NCI-H69 (cell line): ENCODE measurements around the gene CACNG4.
"Not testable (repeated sequence)": the region's sequence is repeated elsewhere in the genome, so short reads cannot be mapped to it uniquely, and the experiment has no call there.

Source experiments
- DNase-seq: peaks from one replicate; lab custom pipeline; 2025; lab: John Stamatoyannopoulos, UW

CACNG4 gene

GRCh38 chr17:67018471-67019434 is 54.2 kb downstream of the CACNG4 start:
- DNase-seq = peak; percentile 82

GRCh38 chr17:67019809-67020208 is 55.3 kb downstream of the CACNG4 start:
- peak; percentile 50 for DNase-seq

GRCh38 chr17:67020293-67020766 is 55.8 kb downstream of the CACNG4 start:
- peak; percentile 53 for DNase-seq

- no peak for DNase-seq
These were observed 56.7 kb downstream of the CACNG4 start for GRCh38 chr17:67021196-67021595.

GRCh38 chr17:67021743-67022450 is 57.4 kb downstream of the CACNG4 start:
- no peak for DNase-seq

GRCh38 chr17:67022451-67022810 is 57.9 kb downstream of the CACNG4 start:
- no peak for DNase-seq

- no peak for DNase-seq
These were observed 60.2 kb downstream of the CACNG4 start for GRCh38 chr17:67024736-67025135.

- DNase-seq = peak; percentile 75
These were observed 60.8 kb downstream of the CACNG4 start for GRCh38 chr17:67025216-67025792.

GRCh38 chr17:67026341-67026740 is 61.8 kb downstream of the CACNG4 start:
- DNase-seq = no peak

- DNase-seq = no peak
These were observed 62.6 kb downstream of the CACNG4 start for GRCh38 chr17:67027031-67027628.

GRCh38 chr17:67030641-67031040 is 66.1 kb downstream of the CACNG4 start:
- no peak for DNase-seq

GRCh38 chr17:67032382-67032781 is 67.9 kb downstream of the CACNG4 start:
- DNase-seq = no peak

GRCh38 chr17:67032985-67033384 is 68.5 kb downstream of the CACNG4 start:
- DNase-seq = no peak

- DNase-seq = no peak
These were observed 69.1 kb downstream of the CACNG4 start for GRCh38 chr17:67033613-67034012.

- DNase-seq = no peak
These were observed 70.9 kb downstream of the CACNG4 start for GRCh38 chr17:67035131-67036083.

GRCh38 chr17:67038861-67039365 is 74.4 kb downstream of the CACNG4 start:
- no peak for DNase-seq

GRCh38 chr17:67040652-67041051 is 76.1 kb downstream of the CACNG4 start:
- DNase-seq = no peak

GRCh38 chr17:67041119-67041518 is 76.6 kb downstream of the CACNG4 start:
- DNase-seq = not testable (repeated sequence)

- DNase-seq = peak; percentile 54
These were observed 77.0 kb downstream of the CACNG4 start for GRCh38 chr17:67041531-67041930.

- peak; percentile 76 for DNase-seq
These were observed 77.7 kb downstream of the CACNG4 start for GRCh38 chr17:67041941-67042899.
